DOHH2 (cell line): ENCODE measurements around the gene HNRNPUL1.

Source experiments
- CTCF ChIP-seq: fragments of 200-600 bp; sonication (generic); IDR thresholded peaks from one replicate; pipeline ENCODE4 v1.5.1; 2014; ENCODE audit warnings: antibody characterized with exemption, mild to moderate bottlenecking, low read depth, low read length; ENCODE audit not compliant: poor library complexity, severe bottlenecking
- EZH2phosphoT487 ChIP-seq: fragments of 200-600 bp; sonication (generic); IDR thresholded peaks from 2 replicates; pipeline ENCODE4 v1.6.1; 2017; ENCODE audit warnings: borderline replicate concordance, mild to moderate bottlenecking, antibody characterized with exemption, low read length, moderate library complexity, mixed read lengths

- TF ChIP-seq CTCF (no peak), EZH2phosphoT487 (no peak)
These were observed 35.5 kb downstream of the HNRNPUL1 start for GRCh38 chr19:41299755-41300089.
